ENCODE results near the gene KDM4F. TPM values are rescaled to one million over a fixed set of nuclear protein-coding genes. Genes with fewer than 3 reads are reported as not detected.

Gene KDM4F
- total RNA-seq, 1 donor from 2014 or later, result not detected

- DNase-seq (ENCODE audit: low read depth in 2 of 2), result peak; percentile 85 to 87
These were observed 40.7 kb downstream of the KDM4F start, which contains the start of gene ENDOD1 for GRCh38 chr11:95089620-95090542. ENDOD1 (plus strand) TSS chr11:95089846; CDS start chr11:95089928, 82 bp downstream.

GRCh38 chr11:95091663-95092180 lies 42.5 kb downstream of the KDM4F start:
- no peak for DNase-seq (ENCODE audit: low read depth in 2 of 2)

- peak; percentile 20 to 32 for DNase-seq (ENCODE audit: low read depth in 2 of 2)
These were observed 43.5 kb downstream of the KDM4F start for GRCh38 chr11:95092549-95093324.

DNA sequence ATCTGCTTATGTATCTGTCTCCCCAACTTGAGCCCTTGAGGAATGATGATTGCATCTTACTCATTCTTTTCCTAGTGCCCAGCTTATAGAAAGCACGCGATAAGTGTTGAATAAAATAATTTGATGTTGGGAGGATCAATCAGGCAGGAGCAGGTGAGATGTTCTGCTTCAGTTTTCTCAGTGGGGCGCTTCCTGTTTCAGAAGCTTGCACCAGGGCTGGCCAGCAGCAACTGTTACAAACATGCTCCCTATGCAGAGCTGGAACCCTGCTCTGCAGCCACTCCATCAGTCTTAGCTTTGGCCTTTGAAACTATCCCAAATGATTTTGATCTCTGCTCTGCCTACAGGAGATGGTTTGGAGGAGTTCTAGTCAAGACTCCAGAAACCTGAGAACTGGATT lies 44.3 kb downstream of the KDM4F start:
- no peak for DNase-seq (ENCODE audit: low read depth in 2 of 2)

GRCh38 chr11:95095858-95096587 lies 46.8 kb downstream of the KDM4F start:
- DNase-seq (ENCODE audit: low read depth in 2 of 2), result peak in 1 of 2 donors; percentile 68

DNA sequence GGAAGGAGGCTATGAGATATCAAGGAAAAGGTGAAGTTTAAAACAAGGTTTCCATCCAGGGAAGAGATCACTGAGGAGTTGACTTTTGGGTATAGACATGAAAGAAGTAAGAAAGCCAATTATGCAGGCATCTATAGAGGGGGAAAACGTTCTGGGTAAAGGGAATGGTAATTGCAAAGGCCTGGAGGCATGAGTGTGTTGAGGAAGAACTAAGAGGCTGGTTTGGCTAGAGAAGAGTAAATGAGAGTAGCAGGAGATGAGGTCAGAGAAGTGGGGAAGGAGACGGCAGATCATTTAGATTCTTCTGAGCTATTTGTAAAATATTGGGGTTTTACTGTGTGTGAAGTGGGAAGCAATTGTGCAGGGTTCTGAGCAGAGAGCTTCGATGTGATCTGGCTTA lies 48.0 kb downstream of the KDM4F start:
- no peak for DNase-seq (ENCODE audit: low read depth in 2 of 2)

- DNase-seq (ENCODE audit: low read depth in 2 of 2), result no peak
These were observed 49.6 kb downstream of the KDM4F start for GRCh38 chr11:95098826-95099225.

DNA sequence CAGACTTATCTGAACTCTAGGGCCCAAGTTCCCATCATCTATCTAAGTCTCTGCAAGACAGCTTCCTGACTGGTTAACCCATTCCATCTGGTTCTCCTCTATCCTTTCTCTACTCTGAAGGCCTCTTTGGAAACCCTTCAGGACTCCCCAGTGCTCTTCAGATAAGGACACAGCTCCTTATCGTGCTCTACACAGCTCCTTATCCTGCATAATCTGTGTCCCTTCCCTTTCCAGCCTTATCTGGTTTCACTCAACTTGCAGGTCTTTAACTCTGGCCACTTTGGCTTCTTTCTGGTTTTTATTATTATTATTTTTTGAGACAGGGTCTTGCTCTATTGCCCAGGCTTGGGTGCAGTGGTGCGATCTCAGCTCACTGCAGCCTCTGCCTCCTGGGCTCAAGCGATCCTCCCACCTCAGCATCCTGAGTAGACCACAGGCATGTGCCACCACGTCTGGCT lies 51.0 kb downstream of the KDM4F start:
- no peak for DNase-seq (ENCODE audit: low read depth in 2 of 2)

Other genes starting within 250 kb of the KDM4F start
- gene CWC15, start 75.9 kb upstream of the KDM4F start, total RNA-seq, result 24.2 and 28.4 TPM in 2 replicates
- 0.20 and 0.22 TPM in 2 replicates for gene KDM4D, start 75.7 kb upstream of the KDM4F start, total RNA-seq
- gene KDM4E, start 24.2 kb upstream of the KDM4F start, total RNA-seq, result not detected in 2 replicates
- gene SRSF8, start 17.5 kb downstream of the KDM4F start, total RNA-seq, result 17.9 and 20.4 TPM in 2 replicates
- 43.2 and 61.1 TPM in 2 replicates for gene ENDOD1, start 40.4 kb downstream of the KDM4F start, total RNA-seq
- gene SESN3, start 181.8 kb downstream of the KDM4F start, total RNA-seq, result 19.0 and 51.2 TPM in 2 replicates

Measured in lung microvascular endothelial cell (primary cell).